ENCODE results near the gene GCA.

Gene GCA

GRCh38 chr2:162343824-162344616, at the start of gene GCA:
Gene GCA (plus strand): TSS chr2:162344132. CDS start chr2:162344249, 117 bp downstream.
- peaks cover 19% of the 10 kb centered on the region for H3K4me1 ChIP-seq (ENCODE audit: insufficient read depth, low read length)
- H2AFZ ChIP-seq (ENCODE audit: low read depth, low read length): peak within 1 kb of the TSS; percentile 57
- H3K27ac ChIP-seq (ENCODE audit: low read length): no peak within 1 kb of the TSS
- peak within 1 kb of the TSS; percentile 17 to 62; a peak in 3 of 4 replicates for H3K4me3 ChIP-seq (ENCODE audit: low read depth in 1 of 2, low read length in 2 of 2)
- no peak for TF ChIP-seq EZH2 (IDR thresholded peaks at IDR 0.05; ENCODE audit: borderline replicate concordance, low read depth, low read length, severe bottlenecking)
- no peak for TF ChIP-seq CTCF (IDR thresholded peaks at IDR 0.05; ENCODE audit: borderline replicate concordance, extremely low read depth, low read length, poor library complexity, severe bottlenecking)
- ATAC-seq (ENCODE audit: insufficient read depth, low read depth) (peak; percentile 96), DNase-seq (peak; percentile 91)
- peak within 1 kb of the TSS; percentile 85 for H3K4me2 ChIP-seq (ENCODE audit: insufficient read depth, low read length)
- no peaks in the 10 kb centered on the region for H3K36me3 ChIP-seq (ENCODE audit: insufficient read depth, low read length)
- no peaks in the 10 kb centered on the region for H3K79me2 ChIP-seq (ENCODE audit: insufficient read depth, low read length)
- H3K27me3 ChIP-seq (ENCODE audit: insufficient read depth, low read length, poor library complexity): peaks cover 3% of the 10 kb centered on the region
- no peaks in the 10 kb centered on the region for H3K9me3 ChIP-seq (ENCODE audit: insufficient read depth, low read length, severe bottlenecking)
- H3K9ac ChIP-seq (ENCODE audit: low read depth, low read length): peak within 1 kb of the TSS; percentile 49
- H4K20me1 ChIP-seq (ENCODE audit: insufficient read depth, low read length): no peaks in the 10 kb centered on the region

GRCh38 chr2:162295009-162295408, 48.9 kb upstream of the GCA start:
- ATAC-seq (ENCODE audit: insufficient read depth, low read depth) (no peak), DNase-seq (no peak)
- H2AFZ ChIP-seq (ENCODE audit: low read depth, low read length): no peak overlapping the region
- H3K27ac ChIP-seq (ENCODE audit: low read length): no peak overlapping the region
- H3K79me2 ChIP-seq (ENCODE audit: insufficient read depth, low read length): no peaks in the 10 kb centered on the region
- H3K4me2 ChIP-seq (ENCODE audit: insufficient read depth, low read length): no peak overlapping the region
- H3K27me3 ChIP-seq (ENCODE audit: insufficient read depth, low read length, poor library complexity): no peaks in the 10 kb centered on the region
- H4K20me1 ChIP-seq (ENCODE audit: insufficient read depth, low read length): no peaks in the 10 kb centered on the region
- no peaks in the 10 kb centered on the region for H3K4me1 ChIP-seq (ENCODE audit: insufficient read depth, low read length)
- no peak overlapping the region for H3K4me3 ChIP-seq (ENCODE audit: low read depth in 1 of 2, low read length in 2 of 2)
- H3K9me3 ChIP-seq (ENCODE audit: insufficient read depth, low read length, severe bottlenecking): no peaks in the 10 kb centered on the region
- H3K9ac ChIP-seq (ENCODE audit: low read depth, low read length): no peak overlapping the region
- no peaks in the 10 kb centered on the region for H3K36me3 ChIP-seq (ENCODE audit: insufficient read depth, low read length)
- no peak for TF ChIP-seq EZH2 (IDR thresholded peaks at IDR 0.05; ENCODE audit: borderline replicate concordance, low read depth, low read length, severe bottlenecking)
- no peak for TF ChIP-seq CTCF (IDR thresholded peaks at IDR 0.05; ENCODE audit: borderline replicate concordance, extremely low read depth, low read length, poor library complexity, severe bottlenecking)

DNA sequence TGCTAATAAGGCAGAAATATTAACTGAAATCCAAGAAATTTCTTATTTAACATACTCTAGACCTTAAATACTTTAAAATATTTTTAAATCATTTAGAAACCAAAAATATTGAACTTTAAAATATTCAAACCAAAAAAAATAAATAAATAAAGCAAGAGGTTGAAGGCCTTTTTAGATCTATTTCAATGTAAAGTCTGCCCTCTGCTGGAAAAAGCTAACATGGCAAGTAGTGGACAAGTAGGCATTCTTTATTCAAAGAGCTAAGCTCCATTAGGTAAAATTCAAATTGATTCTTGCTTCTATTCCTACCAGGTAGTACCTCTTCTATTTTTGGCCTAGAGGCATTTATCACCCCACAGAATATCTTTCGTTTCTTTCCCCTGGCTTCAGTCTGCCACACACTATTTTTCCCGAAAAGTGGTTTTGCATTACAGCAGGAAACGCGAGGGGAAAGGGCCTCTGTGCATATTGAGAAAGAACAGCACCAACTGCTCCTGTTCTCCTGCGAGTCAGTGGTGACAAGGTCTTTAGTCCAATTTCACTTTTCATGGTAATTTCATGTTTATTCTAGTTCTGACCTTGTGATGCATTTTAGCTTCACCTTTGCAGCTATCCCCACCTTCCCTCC, 45.9 kb upstream of the GCA start:
- no peak overlapping the region for H3K27ac ChIP-seq (ENCODE audit: low read length)
- H3K4me2 ChIP-seq (ENCODE audit: insufficient read depth, low read length): no peak overlapping the region
- no peak overlapping the region for H2AFZ ChIP-seq (ENCODE audit: low read depth, low read length)
- TF ChIP-seq CTCF (IDR thresholded peaks at IDR 0.05; ENCODE audit: borderline replicate concordance, extremely low read depth, low read length, poor library complexity, severe bottlenecking) (peak; percentile 89), EZH2 (IDR thresholded peaks at IDR 0.05; ENCODE audit: borderline replicate concordance, low read depth, low read length, severe bottlenecking) (no peak)
- H3K9me3 ChIP-seq (ENCODE audit: insufficient read depth, low read length, severe bottlenecking): no peaks in the 10 kb centered on the region
- no peaks in the 10 kb centered on the region for H4K20me1 ChIP-seq (ENCODE audit: insufficient read depth, low read length)
- H3K4me3 ChIP-seq (ENCODE audit: low read depth in 1 of 2, low read length in 2 of 2): no peak overlapping the region
- H3K27me3 ChIP-seq (ENCODE audit: insufficient read depth, low read length, poor library complexity): no peaks in the 10 kb centered on the region
- H3K9ac ChIP-seq (ENCODE audit: low read depth, low read length): no peak overlapping the region
- no peaks in the 10 kb centered on the region for H3K79me2 ChIP-seq (ENCODE audit: insufficient read depth, low read length)
- ATAC-seq (ENCODE audit: insufficient read depth, low read depth): peak; percentile 75
- peak; percentile 61 for DNase-seq
- no peaks in the 10 kb centered on the region for H3K4me1 ChIP-seq (ENCODE audit: insufficient read depth, low read length)
- no peaks in the 10 kb centered on the region for H3K36me3 ChIP-seq (ENCODE audit: insufficient read depth, low read length)
